22Rv1 (cell line): ENCODE data around the gene KAZALD1.

Source experiments
- CTCF ChIP-seq: fragments of 450-650 bp; IDR thresholded peaks from 2 replicates; pipeline ENCODE4 v1.5.1; 2017; ENCODE audit warnings: mild to moderate bottlenecking
- ZFX ChIP-seq: fragments of 450-650 bp; IDR thresholded peaks from 2 replicates; pipeline ENCODE4 v1.6.1; 2017; ENCODE audit warnings: antibody characterized with exemption, borderline replicate concordance

- no peak for TF ChIP-seq CTCF
- TF ChIP-seq ZFX, result no peak
Observed at GRCh38 chr10:101112799-101113594, 51.2 kb downstream of the KAZALD1 start.
